ENCODE results near the gene DBI.

The DBI gene

DNA sequence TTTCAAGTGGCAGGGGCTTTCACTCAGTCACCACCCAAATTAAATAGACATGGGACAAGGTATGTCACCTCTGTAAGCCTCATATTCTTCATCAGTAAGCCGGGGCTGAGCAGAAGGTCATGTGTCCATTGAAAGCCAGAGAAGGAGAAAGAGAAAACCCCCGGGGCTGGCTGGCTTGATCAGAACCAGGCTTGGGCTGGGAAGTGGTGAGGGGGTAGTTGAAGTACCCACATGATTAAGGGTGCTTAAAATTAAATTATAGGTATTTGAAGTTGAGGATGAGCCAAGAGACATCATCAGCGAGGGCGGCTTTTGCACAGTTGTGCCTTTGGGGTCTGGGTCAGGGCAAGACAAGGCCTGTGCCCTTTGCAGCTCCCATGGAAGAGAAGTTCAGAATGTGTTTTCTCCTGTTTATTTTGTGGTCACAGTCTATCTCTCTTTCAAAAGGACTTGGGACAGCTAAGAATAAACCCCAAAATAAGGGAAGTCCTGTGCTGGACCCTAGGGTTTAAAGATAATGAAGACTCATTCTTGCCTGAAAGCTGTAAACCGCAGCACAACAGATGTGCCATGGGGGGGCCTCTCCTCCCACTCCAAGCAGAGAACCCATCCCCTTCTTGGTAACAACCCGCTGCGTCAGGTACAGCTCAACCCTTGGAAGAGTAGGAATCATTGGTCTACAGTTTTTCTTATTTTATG lies 10.7 kb downstream of the DBI start:
- H3K4me3 ChIP-seq (ENCODE audit: control insufficient read depth, low read depth, low read length), result no peak overlapping the region
- TF ChIP-seq, protein P1, sequence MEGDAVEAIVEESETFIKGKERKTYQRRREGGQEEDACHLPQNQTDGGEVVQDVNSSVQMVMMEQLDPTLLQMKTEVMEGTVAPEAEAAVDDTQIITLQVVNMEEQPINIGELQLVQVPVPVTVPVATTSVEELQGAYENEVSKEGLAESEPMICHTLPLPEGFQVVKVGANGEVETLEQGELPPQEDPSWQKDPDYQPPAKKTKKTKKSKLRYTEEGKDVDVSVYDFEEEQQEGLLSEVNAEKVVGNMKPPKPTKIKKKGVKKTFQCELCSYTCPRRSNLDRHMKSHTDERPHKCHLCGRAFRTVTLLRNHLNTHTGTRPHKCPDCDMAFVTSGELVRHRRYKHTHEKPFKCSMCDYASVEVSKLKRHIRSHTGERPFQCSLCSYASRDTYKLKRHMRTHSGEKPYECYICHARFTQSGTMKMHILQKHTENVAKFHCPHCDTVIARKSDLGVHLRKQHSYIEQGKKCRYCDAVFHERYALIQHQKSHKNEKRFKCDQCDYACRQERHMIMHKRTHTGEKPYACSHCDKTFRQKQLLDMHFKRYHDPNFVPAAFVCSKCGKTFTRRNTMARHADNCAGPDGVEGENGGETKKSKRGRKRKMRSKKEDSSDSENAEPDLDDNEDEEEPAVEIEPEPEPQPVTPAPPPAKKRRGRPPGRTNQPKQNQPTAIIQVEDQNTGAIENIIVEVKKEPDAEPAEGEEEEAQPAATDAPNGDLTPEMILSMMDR (IDR thresholded peaks at IDR 0.05; ENCODE audit: control insufficient read depth, insufficient read depth, low read depth, low read length, missing control alignments), result no peak
- DNase-seq (ENCODE audit: low read depth), result no peak

GRCh38 chr2:119377993-119378345 lies 11.2 kb downstream of the DBI start:
- TF ChIP-seq, protein P1 (IDR thresholded peaks at IDR 0.05; ENCODE audit: control insufficient read depth, insufficient read depth, low read depth, low read length, missing control alignments), result no peak
- no peak overlapping the region for H3K4me3 ChIP-seq (ENCODE audit: control insufficient read depth, low read depth, low read length)
- no peak for DNase-seq (ENCODE audit: low read depth)

DNA sequence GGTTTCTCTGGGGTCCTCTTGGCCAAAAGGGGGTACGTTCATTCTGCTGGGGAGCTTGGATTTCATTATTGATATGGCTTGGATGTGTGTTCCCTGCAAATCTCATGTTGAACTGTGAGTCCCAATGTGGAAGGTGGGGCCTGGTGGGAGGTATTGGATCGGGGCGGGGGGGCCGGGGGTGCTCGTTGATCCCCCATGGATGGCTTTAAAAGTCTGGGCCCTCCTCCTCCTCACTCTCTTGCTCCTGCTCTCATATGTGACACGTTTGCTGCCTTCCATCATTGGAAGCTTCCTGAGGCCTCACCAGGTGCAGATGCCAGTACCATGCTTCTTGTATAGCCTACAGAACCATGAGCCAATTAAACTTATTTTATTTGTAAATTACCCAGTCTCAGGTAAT lies 11.8 kb downstream of the DBI start:
- no peak overlapping the region for H3K4me3 ChIP-seq (ENCODE audit: control insufficient read depth, low read depth, low read length)
- TF ChIP-seq, protein P1 (IDR thresholded peaks at IDR 0.05; ENCODE audit: control insufficient read depth, insufficient read depth, low read depth, low read length, missing control alignments), result no peak
- DNase-seq (ENCODE audit: low read depth), result no peak

- no peak overlapping the region for H3K4me3 ChIP-seq (ENCODE audit: control insufficient read depth, low read depth, low read length)
- no peak for DNase-seq (ENCODE audit: low read depth)
- TF ChIP-seq, protein P1 (IDR thresholded peaks at IDR 0.05; ENCODE audit: control insufficient read depth, insufficient read depth, low read depth, low read length, missing control alignments), result no peak
These were observed 16.8 kb downstream of the DBI start for GRCh38 chr2:119383410-119384140.

GRCh38 chr2:119384971-119385370 lies 18.2 kb downstream of the DBI start:
- DNase-seq (ENCODE audit: low read depth), result no peak
- TF ChIP-seq, protein P1 (IDR thresholded peaks at IDR 0.05; ENCODE audit: control insufficient read depth, insufficient read depth, low read depth, low read length, missing control alignments), result no peak
- H3K4me3 ChIP-seq (ENCODE audit: control insufficient read depth, low read depth, low read length), result no peak overlapping the region

DNA sequence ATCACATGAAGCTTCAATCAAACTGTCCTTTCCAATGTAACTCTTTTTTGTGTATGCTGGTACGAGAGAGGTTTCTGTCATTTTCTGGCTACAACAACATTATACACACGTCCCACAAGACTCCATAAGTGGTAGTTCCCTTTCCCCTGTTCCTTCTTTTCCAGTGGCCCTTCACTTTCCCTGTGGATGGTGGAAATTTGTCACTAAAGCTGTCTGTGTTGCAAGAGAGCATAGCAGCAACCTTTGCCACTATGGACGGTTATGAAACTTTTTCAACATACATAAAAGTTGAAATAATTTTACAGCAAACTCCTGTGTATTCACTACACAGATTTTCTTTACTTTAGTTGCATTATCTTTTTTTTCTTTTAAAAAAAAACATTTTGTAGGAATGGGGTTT lies 18.7 kb downstream of the DBI start:
- H3K4me3 ChIP-seq (ENCODE audit: control insufficient read depth, low read depth, low read length), result no peak overlapping the region
- TF ChIP-seq, protein P1 (IDR thresholded peaks at IDR 0.05; ENCODE audit: control insufficient read depth, insufficient read depth, low read depth, low read length, missing control alignments), result no peak
- DNase-seq (ENCODE audit: low read depth), result no peak
